Activated CD4-positive, CD25-positive, alpha-beta regulatory T cell treated with anti-CD3 and anti-CD28 coated beads, Interleukin-2, amount 50 U/mL, for 72 hours (primary cell): ENCODE measurements around the gene PTPN12.
"Not testable (repeated sequence)": the region's sequence is repeated elsewhere in the genome, so short reads cannot be mapped to it uniquely, and the experiment has no call there.

Experiments used
- DNase-seq: peaks from one replicate; pipeline ENCODE4 v3.0.0; 2021

Gene PTPN12

DNA sequence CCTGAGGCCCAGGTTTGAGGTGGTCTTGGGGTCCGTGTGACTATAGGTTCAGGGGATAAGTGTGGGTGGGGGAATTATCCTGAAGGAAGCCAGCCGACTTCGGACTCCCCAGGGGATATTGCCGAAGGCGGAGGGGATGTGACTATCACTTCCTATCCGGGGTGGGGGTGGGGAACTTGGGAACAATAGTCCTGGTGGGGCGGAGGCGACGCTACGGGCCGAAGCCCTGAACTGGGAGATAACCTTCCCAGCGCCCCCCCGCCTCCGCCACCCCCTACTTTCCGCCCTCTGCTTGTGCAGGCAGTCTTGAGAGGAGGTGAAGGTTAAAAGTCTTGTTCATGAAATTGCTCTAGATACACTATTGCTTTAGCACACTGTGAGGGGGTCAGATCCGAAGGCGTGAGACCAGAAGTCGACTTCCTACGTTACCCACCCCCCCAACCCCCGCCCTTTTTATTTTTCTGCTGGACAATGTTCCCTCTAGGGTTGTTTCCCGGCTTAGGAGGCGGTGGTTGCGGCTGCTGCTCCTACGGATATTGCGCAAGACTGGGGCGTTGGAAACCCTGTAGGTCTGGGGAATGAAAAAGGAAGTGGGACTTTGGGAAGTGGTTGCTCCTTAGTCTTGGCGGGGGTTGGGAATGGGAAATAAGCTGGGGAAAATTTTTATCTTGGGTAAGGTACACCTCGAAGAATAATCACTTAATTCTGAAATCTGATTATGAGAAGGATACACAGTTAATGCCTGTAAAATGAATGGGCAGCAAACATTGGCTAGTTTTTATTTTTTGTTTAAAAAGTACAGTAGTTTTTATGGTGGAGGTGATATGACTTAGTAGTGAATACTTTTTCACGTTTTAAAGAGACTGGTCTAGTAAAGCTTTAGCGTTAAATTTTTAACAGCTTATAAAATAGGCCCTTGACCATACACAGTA, 1.5 kb downstream of the PTPN12 start:
- DNase-seq, result no peak

DNA sequence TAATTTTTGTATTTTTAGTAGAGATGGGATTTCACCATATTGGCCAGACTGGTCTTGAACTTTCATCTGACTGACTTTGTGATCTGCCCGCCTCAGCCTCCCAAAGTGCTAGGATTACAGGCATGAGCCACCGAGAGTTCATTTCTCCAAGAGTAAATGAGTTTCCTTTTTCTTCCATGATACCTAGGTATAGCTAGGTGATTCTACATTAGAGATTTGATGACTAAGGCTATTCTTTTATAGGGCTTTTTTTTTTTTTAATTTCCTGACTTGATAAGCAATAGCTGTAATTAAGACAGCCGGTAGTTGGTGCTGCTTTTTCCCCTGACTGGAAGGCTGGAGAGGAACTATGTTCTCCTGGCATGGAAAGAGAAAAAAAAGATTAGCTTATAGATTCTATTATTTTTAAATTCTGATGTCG, 3.3 kb downstream of the PTPN12 start:
- no peak for DNase-seq

DNA sequence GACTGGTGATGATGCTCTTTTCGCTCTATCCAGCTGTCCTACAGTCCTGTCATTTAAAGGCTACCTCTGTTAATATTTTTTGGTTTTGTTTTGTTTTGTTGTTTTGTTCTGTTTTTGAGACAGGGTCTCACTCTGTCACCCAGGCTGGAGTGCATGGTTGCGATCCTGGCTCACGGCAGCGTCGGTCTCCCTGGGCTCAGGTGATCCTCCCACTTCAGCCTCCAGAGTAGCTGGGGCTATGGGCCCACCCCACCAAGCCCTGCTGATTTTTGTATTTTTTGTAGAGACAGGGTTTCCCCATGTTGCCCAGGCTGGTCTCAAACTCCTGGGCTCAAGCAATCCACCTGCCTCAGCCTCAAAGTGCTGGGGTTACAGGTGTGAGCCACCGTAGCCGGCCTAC, 3.9 kb downstream of the PTPN12 start:
- not testable (repeated sequence) for DNase-seq

DNA sequence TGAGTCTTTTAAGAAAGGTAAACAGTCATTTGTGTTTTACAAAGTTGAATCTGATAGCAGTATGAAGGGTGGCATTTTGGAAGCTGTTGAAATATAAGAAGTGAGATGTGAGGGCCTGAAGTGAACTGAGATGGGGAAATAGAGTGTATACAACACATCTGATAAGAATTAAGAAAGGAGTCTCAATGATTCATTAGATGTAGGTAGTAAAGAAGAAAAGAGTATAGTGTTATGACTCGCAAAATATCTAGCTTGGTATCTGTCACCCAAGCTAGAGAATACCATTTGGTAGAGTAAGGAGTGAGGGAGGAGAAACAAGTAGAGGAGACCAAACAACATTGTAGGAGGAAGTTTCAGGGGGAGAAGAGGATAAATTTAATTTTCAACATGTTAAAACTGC, 5.3 kb downstream of the PTPN12 start:
- DNase-seq, result no peak

DNA sequence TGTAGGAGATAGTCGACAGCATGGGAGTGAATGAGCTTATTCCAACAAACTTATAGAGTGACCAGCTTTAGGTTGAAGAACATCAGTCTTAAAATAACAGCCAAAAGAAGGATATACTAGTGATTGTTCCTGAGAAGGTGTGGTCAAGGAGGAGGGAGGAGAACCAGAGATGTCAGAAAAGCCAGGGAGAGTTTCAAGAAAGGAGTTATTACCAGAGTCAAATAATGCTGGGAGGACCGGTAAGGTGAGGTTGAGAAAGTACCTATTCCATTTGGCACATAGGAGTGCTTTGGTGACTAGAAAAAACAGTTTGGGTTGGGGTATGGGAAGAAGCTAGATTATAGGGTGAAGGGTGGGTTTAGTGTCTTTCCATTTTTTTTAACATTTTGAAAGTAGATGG, 5.8 kb downstream of the PTPN12 start:
- DNase-seq, result no peak

DNA sequence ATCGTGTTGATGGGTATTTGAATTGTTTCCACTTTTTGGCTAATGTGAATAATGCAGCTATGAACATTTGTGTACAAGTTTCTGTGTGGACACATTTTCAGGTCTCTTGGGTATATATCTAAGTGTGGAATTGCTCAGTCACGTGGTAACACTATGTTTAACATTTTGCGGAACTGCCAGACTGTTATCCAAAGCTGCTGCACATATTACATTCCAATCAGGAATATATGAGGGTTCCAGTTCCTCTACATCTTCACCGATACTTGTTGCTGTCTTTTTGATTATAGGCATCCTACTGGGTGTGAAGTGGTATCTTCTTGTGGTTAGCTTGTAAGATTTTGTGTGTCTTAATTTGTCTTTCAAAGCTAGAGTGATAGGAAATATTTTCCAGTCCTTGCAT, 6.8 kb downstream of the PTPN12 start:
- no peak for DNase-seq

GRCh38 chr7:77544518-77544917, 7.4 kb downstream of the PTPN12 start:
- DNase-seq, result no peak

GRCh38 chr7:77548206-77548605, 11.1 kb downstream of the PTPN12 start:
- DNase-seq, result no peak

- DNase-seq, result no peak
These were observed 12.2 kb downstream of the PTPN12 start for GRCh38 chr7:77549106-77549870.

DNA sequence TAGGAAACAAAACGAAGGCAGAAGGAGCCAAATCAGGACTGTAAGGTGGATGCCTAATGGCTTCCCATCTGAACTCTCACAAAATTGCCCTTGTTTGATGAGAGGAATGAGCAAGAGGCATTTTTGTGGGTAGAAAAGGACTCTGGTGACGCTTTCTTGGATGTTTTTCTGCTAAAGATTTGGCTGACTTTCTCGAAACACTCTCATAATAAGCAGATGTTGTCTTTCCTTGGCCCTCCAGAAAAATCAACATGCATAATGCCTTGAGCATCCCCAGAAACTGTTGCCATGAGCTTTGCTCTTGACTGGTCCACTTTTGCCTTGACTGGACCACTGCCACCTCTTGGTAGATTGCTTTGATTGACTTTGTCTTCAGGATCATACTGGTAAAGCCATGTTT, 13.5 kb downstream of the PTPN12 start:
- no peak for DNase-seq

- DNase-seq, result no peak
These were observed 16.0 kb downstream of the PTPN12 start for GRCh38 chr7:77553123-77553522.

DNA sequence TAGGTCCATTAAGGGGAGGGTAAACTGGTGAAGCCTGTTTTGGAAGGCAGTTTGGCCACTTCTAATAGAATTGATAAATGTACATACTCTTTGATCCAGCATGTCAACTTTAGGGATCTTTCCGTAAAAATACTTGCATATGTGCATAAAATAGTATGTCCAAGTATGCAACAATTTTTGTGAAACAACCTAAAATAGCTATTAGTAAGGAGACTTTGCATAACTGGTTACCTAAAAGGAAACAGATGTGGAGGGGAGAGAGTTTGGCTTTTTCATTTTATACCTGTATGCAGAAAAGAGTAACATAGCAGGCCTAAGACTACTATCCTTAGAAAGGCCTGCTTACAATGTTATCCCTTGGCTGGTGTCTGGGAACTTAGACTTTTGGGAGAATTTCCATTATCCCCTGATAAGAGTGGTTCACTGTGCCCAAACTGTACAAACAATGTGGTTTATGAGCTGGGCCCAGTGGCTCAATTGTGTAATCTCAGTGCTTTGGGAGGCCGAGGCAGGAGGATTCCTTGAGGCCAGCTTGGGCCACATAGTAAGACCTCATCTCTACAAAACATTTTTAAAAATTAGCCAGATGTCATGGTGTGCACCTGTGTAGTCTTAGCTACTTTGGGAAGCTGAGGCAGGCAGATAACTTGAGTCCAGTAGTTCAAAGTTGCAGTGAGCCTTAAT, 21.3 kb downstream of the PTPN12 start:
- no peak for DNase-seq

- DNase-seq, result no peak
These were observed 24.3 kb downstream of the PTPN12 start for GRCh38 chr7:77561352-77561751.

DNA sequence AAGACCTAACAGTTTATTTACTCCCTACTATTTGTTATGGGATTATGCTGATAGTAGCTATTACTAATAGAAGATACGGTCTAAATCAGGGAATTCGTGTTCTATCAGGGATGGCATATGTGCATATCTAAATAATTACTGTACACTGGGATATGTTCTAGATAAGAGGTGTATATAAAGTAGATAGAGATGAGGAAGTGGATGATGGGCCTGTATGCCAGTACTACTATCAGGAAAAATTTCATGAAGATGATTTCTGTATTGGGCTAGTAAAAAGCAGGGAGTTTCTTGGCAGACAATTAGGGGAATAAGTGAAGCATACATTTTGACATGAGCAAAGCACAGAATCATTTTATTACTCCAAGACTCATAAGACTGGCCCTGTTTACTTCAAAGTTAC, 26.2 kb downstream of the PTPN12 start:
- DNase-seq, result no peak

DNA sequence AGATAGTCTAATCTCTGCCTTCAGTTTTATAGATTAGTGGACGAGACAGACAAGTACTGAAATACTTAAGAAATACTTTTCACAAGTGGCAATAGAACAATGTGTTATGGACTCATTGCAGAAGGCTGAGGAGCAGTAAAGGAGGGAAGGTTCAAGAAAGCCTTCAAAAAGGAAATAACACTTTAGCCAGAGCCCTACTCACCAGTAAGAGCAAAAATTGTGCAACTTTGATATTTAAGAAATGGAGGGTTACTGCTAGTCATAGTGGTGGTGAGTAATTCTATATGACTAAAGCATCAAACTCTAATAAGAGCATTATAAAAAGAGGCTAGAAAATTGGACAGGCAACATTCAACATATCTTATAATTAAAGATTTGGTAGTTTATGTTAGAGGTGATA, 28.8 kb downstream of the PTPN12 start:
- no peak for DNase-seq

- DNase-seq, result no peak
These were observed 29.3 kb downstream of the PTPN12 start for GRCh38 chr7:77566421-77566820.

- no peak for DNase-seq
These were observed 32.6 kb downstream of the PTPN12 start for GRCh38 chr7:77569514-77570232.

DNA sequence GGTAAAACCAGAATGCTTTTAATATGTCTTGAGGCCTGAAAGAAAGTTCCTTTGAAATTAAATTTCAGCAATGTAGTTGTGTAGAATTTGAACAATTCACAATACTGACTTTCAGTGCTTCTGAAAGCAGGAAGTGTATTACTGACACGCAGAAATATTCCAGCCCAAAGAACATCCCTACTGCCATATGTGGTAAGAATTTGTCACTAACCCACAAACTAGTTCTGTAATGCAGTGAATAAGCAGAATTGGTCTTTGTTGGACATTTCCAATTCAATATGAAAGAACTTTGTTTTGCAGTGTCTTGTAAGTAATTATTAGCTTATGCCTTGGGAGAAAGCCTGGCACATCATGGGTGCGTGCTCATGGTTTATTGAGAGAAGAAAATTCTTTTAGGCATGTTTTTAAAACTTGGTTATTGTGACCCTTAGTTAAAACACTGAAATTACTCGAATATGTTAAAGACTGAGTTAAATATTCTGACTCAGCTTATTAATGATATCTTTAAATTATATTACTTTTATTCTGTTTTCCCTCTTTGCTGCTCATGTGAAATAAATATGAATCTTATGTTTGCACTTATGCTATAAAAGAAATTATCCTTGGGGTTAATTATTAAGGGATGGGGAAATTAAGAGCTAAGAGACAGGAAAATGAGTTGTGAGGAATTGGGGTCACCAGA, 33.4 kb downstream of the PTPN12 start:
- no peak for DNase-seq

- no peak for DNase-seq
These were observed 34.7 kb downstream of the PTPN12 start for GRCh38 chr7:77571801-77572200.

DNA sequence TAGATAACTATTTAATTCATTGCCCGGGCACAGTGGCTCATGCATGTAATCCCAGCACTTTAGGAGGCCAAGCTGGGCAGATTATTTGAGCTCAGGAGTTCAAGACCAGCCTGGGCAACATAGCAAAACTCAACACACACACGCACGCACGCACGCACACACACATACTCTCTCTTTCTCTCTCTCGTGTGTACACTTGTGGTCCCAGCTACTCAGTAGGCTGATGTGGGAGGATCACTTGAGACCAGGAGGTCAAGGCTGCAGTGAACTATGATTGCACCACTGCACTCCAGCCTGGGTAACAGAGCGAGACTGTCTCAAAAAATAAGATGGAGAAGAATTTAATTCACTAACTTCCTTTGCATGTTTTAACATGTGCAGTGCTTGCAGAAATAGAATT, 38.1 kb downstream of the PTPN12 start:
- no peak for DNase-seq

GRCh38 chr7:77576856-77577255, 39.8 kb downstream of the PTPN12 start:
- DNase-seq, result no peak

DNA sequence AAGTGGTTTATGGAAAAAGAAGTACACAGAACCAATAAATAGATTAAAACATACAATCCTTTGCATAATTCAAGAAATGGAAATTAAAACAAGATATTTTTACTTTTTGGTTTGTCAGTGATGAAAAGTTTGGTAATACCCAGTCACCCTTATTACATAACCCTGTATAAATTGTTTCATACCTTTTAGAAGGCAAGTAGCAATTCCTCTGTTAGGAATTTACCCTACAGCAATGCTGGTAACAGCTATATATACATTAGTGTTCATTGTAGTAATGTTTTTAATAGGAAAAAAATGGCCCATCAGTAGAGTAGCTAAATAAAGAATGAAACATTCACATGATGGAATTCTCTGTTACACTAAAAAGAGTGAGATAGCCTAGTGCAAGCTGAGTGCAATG, 42.7 kb downstream of the PTPN12 start:
- no peak for DNase-seq
